Hippocampal formation (tissue), 2 donors: Measurements from ENCODE around the gene VPS36.
"Not testable (repeated sequence)": the region's sequence is repeated elsewhere in the genome, so short reads cannot be mapped to it uniquely, and the experiment has no call there.

Source experiments
- DNase-seq, 2 donors: peaks; one replicate each; lab custom pipeline; 2025; lab: John Stamatoyannopoulos, UW

The VPS36 gene

GRCh38 chr13:52446265-52446664 lies 4.2 kb downstream of the VPS36 start:
- DNase-seq, result no peak

- no peak for DNase-seq
These were observed 18.0 kb downstream of the VPS36 start for GRCh38 chr13:52432456-52432855.

GRCh38 chr13:52428295-52428694 lies 22.1 kb downstream of the VPS36 start:
- DNase-seq, result no peak

GRCh38 chr13:52421216-52421615 lies 29.2 kb downstream of the VPS36 start:
- no peak for DNase-seq

- DNase-seq, result no peak
These were observed 31.4 kb downstream of the VPS36 start for GRCh38 chr13:52419080-52419479.

- DNase-seq, result no peak
These were observed 35.5 kb downstream of the VPS36 start for GRCh38 chr13:52414963-52415362.

GRCh38 chr13:52414051-52414450 lies 36.4 kb downstream of the VPS36 start:
- DNase-seq, result no peak

GRCh38 chr13:52412128-52412527 lies 38.3 kb downstream of the VPS36 start:
- DNase-seq, result no peak

- no peak for DNase-seq
These were observed 38.8 kb downstream of the VPS36 start for GRCh38 chr13:52411629-52412028.

GRCh38 chr13:52408071-52408658 lies 42.3 kb downstream of the VPS36 start:
- not testable (repeated sequence) for DNase-seq

GRCh38 chr13:52407436-52407835 lies 43.0 kb downstream of the VPS36 start:
- not testable (repeated sequence) for DNase-seq

GRCh38 chr13:52406629-52407028 lies 43.8 kb downstream of the VPS36 start:
- no peak for DNase-seq

GRCh38 chr13:52405767-52406494 lies 44.5 kb downstream of the VPS36 start, which contains the start of gene THSD1:
Gene THSD1, minus strand, starts transcription at chr13:52406172. Its CDS starts 3,572 bp downstream, at chr13:52402600.
- peak in 1 of 2 donors; percentile 24 for DNase-seq

GRCh38 chr13:52405369-52405766 lies 45.1 kb downstream of the VPS36 start:
- no peak for DNase-seq

- DNase-seq, result no peak
These were observed 50.7 kb downstream of the VPS36 start for GRCh38 chr13:52399708-52400107.

GRCh38 chr13:52399046-52399445 lies 51.4 kb downstream of the VPS36 start:
- DNase-seq, result no peak

GRCh38 chr13:52395704-52396103 lies 54.7 kb downstream of the VPS36 start:
- DNase-seq, result no peak

- DNase-seq, result no peak
These were observed 55.8 kb downstream of the VPS36 start for GRCh38 chr13:52394586-52394985.

GRCh38 chr13:52393572-52394357 lies 56.7 kb downstream of the VPS36 start:
- no peak for DNase-seq

- no peak for DNase-seq
These were observed 62.7 kb downstream of the VPS36 start for GRCh38 chr13:52387721-52388120.

- no peak for DNase-seq
These were observed 64.6 kb downstream of the VPS36 start for GRCh38 chr13:52385870-52386269.

GRCh38 chr13:52383366-52383765 lies 67.1 kb downstream of the VPS36 start:
- no peak for DNase-seq

- DNase-seq, result no peak
These were observed 72.1 kb downstream of the VPS36 start for GRCh38 chr13:52378312-52378711.
